T1000 (cell line): ENCODE results near the gene NLGN1.

Experiments
- DNase-seq: peaks from one replicate; lab custom pipeline; 2025; ENCODE audit warnings: mixed read lengths; lab: John Stamatoyannopoulos, UW

The NLGN1 gene

GRCh38 chr3:173905381-173905780 is 507.8 kb downstream of the NLGN1 start:
- DNase-seq = no peak

- DNase-seq = no peak
These were observed 513.9 kb downstream of the NLGN1 start for GRCh38 chr3:173911446-173911845.

GRCh38 chr3:173912126-173912525 is 514.6 kb downstream of the NLGN1 start:
- no peak for DNase-seq

GRCh38 chr3:173913397-173913796 is 515.9 kb downstream of the NLGN1 start:
- no peak for DNase-seq

- DNase-seq = no peak
These were observed 516.5 kb downstream of the NLGN1 start for GRCh38 chr3:173913974-173914421.

- DNase-seq = no peak
These were observed 519.3 kb downstream of the NLGN1 start for GRCh38 chr3:173916799-173917198.

GRCh38 chr3:173920386-173920785 is 522.8 kb downstream of the NLGN1 start:
- DNase-seq = no peak

GRCh38 chr3:173921732-173922131 is 524.2 kb downstream of the NLGN1 start:
- no peak for DNase-seq

- DNase-seq = no peak
These were observed 525.7 kb downstream of the NLGN1 start for GRCh38 chr3:173923204-173923603.

GRCh38 chr3:173930251-173930650 is 532.7 kb downstream of the NLGN1 start:
- DNase-seq = no peak

- DNase-seq = no peak
These were observed 535.1 kb downstream of the NLGN1 start for GRCh38 chr3:173932624-173933023.

GRCh38 chr3:173933113-173933512 is 535.6 kb downstream of the NLGN1 start:
- no peak for DNase-seq

GRCh38 chr3:173936316-173936715 is 538.8 kb downstream of the NLGN1 start:
- DNase-seq = no peak

GRCh38 chr3:173938159-173938558 is 540.6 kb downstream of the NLGN1 start:
- peak; percentile 22 for DNase-seq

GRCh38 chr3:173938616-173939015 is 541.1 kb downstream of the NLGN1 start:
- DNase-seq = no peak

GRCh38 chr3:173939331-173939730 is 541.8 kb downstream of the NLGN1 start:
- DNase-seq = no peak

- DNase-seq = no peak
These were observed 545.7 kb downstream of the NLGN1 start for GRCh38 chr3:173943264-173943663.

GRCh38 chr3:173945170-173945569 is 547.6 kb downstream of the NLGN1 start:
- no peak for DNase-seq

GRCh38 chr3:173945806-173946205 is 548.3 kb downstream of the NLGN1 start:
- no peak for DNase-seq

- no peak for DNase-seq
These were observed 557.1 kb downstream of the NLGN1 start for GRCh38 chr3:173954647-173955046.

GRCh38 chr3:173957646-173958045 is 560.1 kb downstream of the NLGN1 start:
- no peak for DNase-seq

GRCh38 chr3:173958805-173959204 is 561.3 kb downstream of the NLGN1 start:
- DNase-seq = no peak

GRCh38 chr3:173970281-173970680 is 572.7 kb downstream of the NLGN1 start:
- no peak for DNase-seq

- DNase-seq = no peak
These were observed 578.7 kb downstream of the NLGN1 start for GRCh38 chr3:173976281-173976680.

- DNase-seq = peak; percentile 30
These were observed 580.2 kb downstream of the NLGN1 start for GRCh38 chr3:173977747-173978146.
